GM20000 (cell line): Measurements from ENCODE around the gene LAMB4.

ENCODE experiments used
- DNase-seq: peaks from one replicate; pipeline ENCODE4 v3.0.0; 2012; ENCODE audit warnings: low spot score
- CTCF ChIP-seq: IDR thresholded peaks from 2 replicates; pipeline ENCODE4 v1.5.1; 2012; ENCODE audit warnings: mild to moderate bottlenecking, control low read depth; ENCODE audit errors: extremely low read depth, missing control alignments

The LAMB4 gene

GRCh38 chr7:108130261-108130660 lies at the start of gene LAMB4:
Gene LAMB4 (minus strand): TSS chr7:108130361. CDS start chr7:108123164, 7,197 bp downstream.
- DNase-seq = no peak
- TF ChIP-seq CTCF = no peak

GRCh38 chr7:108178398-108178797 lies 48.2 kb upstream of the LAMB4 start:
- no peak for DNase-seq

GRCh38 chr7:108171164-108171563 lies 41.0 kb upstream of the LAMB4 start:
- DNase-seq = no peak
- no peak for TF ChIP-seq CTCF

More at GRCh38 chr7:108178398-108178797, 48.2 kb upstream of the LAMB4 start:
- TF ChIP-seq CTCF = no peak

- TF ChIP-seq CTCF = no peak
- DNase-seq = no peak
Measured at GRCh38 chr7:108170251-108170650, 40.1 kb upstream of the LAMB4 start.

GRCh38 chr7:108167460-108167859 lies 37.3 kb upstream of the LAMB4 start:
- no peak for DNase-seq

GRCh38 chr7:108166687-108167086 lies 36.5 kb upstream of the LAMB4 start:
- no peak for DNase-seq
- TF ChIP-seq CTCF = no peak

More at GRCh38 chr7:108167460-108167859, 37.3 kb upstream of the LAMB4 start:
- TF ChIP-seq CTCF = no peak

- DNase-seq = no peak
- TF ChIP-seq CTCF = no peak
Measured at GRCh38 chr7:108165723-108166122, 35.6 kb upstream of the LAMB4 start.
